ENCODE results near the gene FBXW4.

- no peak for TF ChIP-seq POLR2A (IDR thresholded peaks at IDR 0.05)
- no peak for TF ChIP-seq POLR2AphosphoS5 (IDR thresholded peaks at IDR 0.05)
- TF ChIP-seq CTCF (IDR thresholded peaks at IDR 0.05), result no peak
- TF ChIP-seq EP300 (IDR thresholded peaks at IDR 0.05), result no peak
Observed at GRCh38 chr10:101565936-101566332, 129.0 kb downstream of the FBXW4 start.

Data from stomach (tissue), 4 donors.